ENCODE data around the gene CD164L2.

Gene CD164L2

GRCh38 chr1:27383661-27384060 is 528 bp upstream of the CD164L2 start:
- no peak overlapping the region for H3K4me3 ChIP-seq (replicated peaks; ENCODE audit: low read depth, low read length)
- DNase-seq (ENCODE audit: extremely low read depth, low read depth), result no peak
- TF ChIP-seq, protein P1, sequence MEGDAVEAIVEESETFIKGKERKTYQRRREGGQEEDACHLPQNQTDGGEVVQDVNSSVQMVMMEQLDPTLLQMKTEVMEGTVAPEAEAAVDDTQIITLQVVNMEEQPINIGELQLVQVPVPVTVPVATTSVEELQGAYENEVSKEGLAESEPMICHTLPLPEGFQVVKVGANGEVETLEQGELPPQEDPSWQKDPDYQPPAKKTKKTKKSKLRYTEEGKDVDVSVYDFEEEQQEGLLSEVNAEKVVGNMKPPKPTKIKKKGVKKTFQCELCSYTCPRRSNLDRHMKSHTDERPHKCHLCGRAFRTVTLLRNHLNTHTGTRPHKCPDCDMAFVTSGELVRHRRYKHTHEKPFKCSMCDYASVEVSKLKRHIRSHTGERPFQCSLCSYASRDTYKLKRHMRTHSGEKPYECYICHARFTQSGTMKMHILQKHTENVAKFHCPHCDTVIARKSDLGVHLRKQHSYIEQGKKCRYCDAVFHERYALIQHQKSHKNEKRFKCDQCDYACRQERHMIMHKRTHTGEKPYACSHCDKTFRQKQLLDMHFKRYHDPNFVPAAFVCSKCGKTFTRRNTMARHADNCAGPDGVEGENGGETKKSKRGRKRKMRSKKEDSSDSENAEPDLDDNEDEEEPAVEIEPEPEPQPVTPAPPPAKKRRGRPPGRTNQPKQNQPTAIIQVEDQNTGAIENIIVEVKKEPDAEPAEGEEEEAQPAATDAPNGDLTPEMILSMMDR (IDR thresholded peaks at IDR 0.05; ENCODE audit: low read depth, low read length, missing control alignments), result no peak

- H3K4me3 ChIP-seq (replicated peaks; ENCODE audit: low read depth, low read length), result no peak overlapping the region
- TF ChIP-seq, protein P1 (IDR thresholded peaks at IDR 0.05; ENCODE audit: low read depth, low read length, missing control alignments), result no peak
- no peak for DNase-seq (ENCODE audit: extremely low read depth, low read depth)
Measured at GRCh38 chr1:27381969-27382762, 967 bp downstream of the CD164L2 start.

GRCh38 chr1:27380766-27381733 is 2.1 kb downstream of the CD164L2 start:
- TF ChIP-seq, protein P1 (IDR thresholded peaks at IDR 0.05; ENCODE audit: low read depth, low read length, missing control alignments), result no peak
- no peak overlapping the region for H3K4me3 ChIP-seq (replicated peaks; ENCODE audit: low read depth, low read length)
- DNase-seq (ENCODE audit: extremely low read depth, low read depth), result no peak

- TF ChIP-seq, protein P1 (IDR thresholded peaks at IDR 0.05; ENCODE audit: low read depth, low read length, missing control alignments), result no peak
- DNase-seq (ENCODE audit: extremely low read depth, low read depth), result no peak
- no peak overlapping the region for H3K4me3 ChIP-seq (replicated peaks; ENCODE audit: low read depth, low read length)
Measured at GRCh38 chr1:27380224-27380623, 2.9 kb downstream of the CD164L2 start.

GRCh38 chr1:27379564-27380122 is 3.5 kb downstream of the CD164L2 start:
- TF ChIP-seq, protein P1 (IDR thresholded peaks at IDR 0.05; ENCODE audit: low read depth, low read length, missing control alignments), result no peak
- no peak overlapping the region for H3K4me3 ChIP-seq (replicated peaks; ENCODE audit: low read depth, low read length)

GRCh38 chr1:27377760-27378495 is 5.2 kb downstream of the CD164L2 start:
- no peak overlapping the region for H3K4me3 ChIP-seq (replicated peaks; ENCODE audit: low read depth, low read length)
- no peak for DNase-seq (ENCODE audit: extremely low read depth, low read depth)
- TF ChIP-seq, protein P1 (IDR thresholded peaks at IDR 0.05; ENCODE audit: low read depth, low read length, missing control alignments), result no peak

More at GRCh38 chr1:27379564-27380122, 3.5 kb downstream of the CD164L2 start:
- DNase-seq (ENCODE audit: extremely low read depth, low read depth), result no peak

Data from HFF-Myc (cell line).